GM08714 (cell line): ENCODE data around the gene C11orf98.
"Not testable (repeated sequence)": the region's sequence is repeated elsewhere in the genome, so short reads cannot be mapped to it uniquely, and the experiment has no call there.

Experiments used
- H3K4me3 ChIP-seq: fragments of 200-500 bp; sonication (Bioruptor generic); 2 replicates; pipeline ENCODE4 v1.5.1; 2014; ENCODE audit warnings: mild to moderate bottlenecking, low read length, inconsistent platforms
- ZNF274 ChIP-seq: IDR thresholded peaks from 2 replicates; pipeline ENCODE4 v1.6.1; 2012; ENCODE audit warnings: mild to moderate bottlenecking, low read depth, low read length

Gene C11orf98

GRCh38 chr11:62673196-62673525, 8.2 kb upstream of the C11orf98 start:
- TF ChIP-seq ZNF274 = no peak

GRCh38 chr11:62671608-62672389, 6.8 kb upstream of the C11orf98 start, which contains the start of the genes LBHD1 and UQCC3:
Gene LBHD1, minus strand, starts transcription at chr11:62672267. Its CDS starts 2,236 bp downstream, at chr11:62670031.
Gene UQCC3, plus strand, starts transcription at chr11:62671673. Its CDS starts 73 bp downstream, at chr11:62671746.
- no peak for TF ChIP-seq ZNF274
- peak within 1 kb of the TSS; percentile 80 for H3K4me3 ChIP-seq

More at GRCh38 chr11:62673196-62673525, 8.2 kb upstream of the C11orf98 start:
- H3K4me3 ChIP-seq = no peak overlapping the region; the same call in 1 of the 2 replicates

GRCh38 chr11:62671236-62671607, 6.2 kb upstream of the C11orf98 start:
- peak overlapping the region; percentile 80 for H3K4me3 ChIP-seq
- no peak for TF ChIP-seq ZNF274

- H3K4me3 ChIP-seq = no peak overlapping the region
- no peak for TF ChIP-seq ZNF274
Observed at GRCh38 chr11:62669420-62670161, 4.6 kb upstream of the C11orf98 start.

- TF ChIP-seq ZNF274 = no peak
- no peak overlapping the region for H3K4me3 ChIP-seq
Observed at GRCh38 chr11:62667460-62667859, 2.5 kb upstream of the C11orf98 start.

- TF ChIP-seq ZNF274 = no peak
- peak overlapping the region; percentile 83; the same call in 1 of the 2 replicates for H3K4me3 ChIP-seq
Observed at GRCh38 chr11:62666259-62666926, 1.4 kb upstream of the C11orf98 start.

- peak overlapping the region; percentile 83 for H3K4me3 ChIP-seq
- TF ChIP-seq ZNF274 = no peak
Observed at GRCh38 chr11:62665599-62666258, 719 bp upstream of the C11orf98 start.

- TF ChIP-seq ZNF274 = no peak
- peak overlapping the region; percentile 83 for H3K4me3 ChIP-seq
Observed at GRCh38 chr11:62664405-62665074, 470 bp downstream of the C11orf98 start.

- H3K4me3 ChIP-seq = no peak overlapping the region
- no peak for TF ChIP-seq ZNF274
Observed at GRCh38 chr11:62656796-62657429, 8.1 kb downstream of the C11orf98 start.

GRCh38 chr11:62654297-62654696, 10.7 kb downstream of the C11orf98 start:
- TF ChIP-seq ZNF274 = no peak
- H3K4me3 ChIP-seq = no peak overlapping the region

GRCh38 chr11:62652161-62653006, 12.6 kb downstream of the C11orf98 start:
- TF ChIP-seq ZNF274 = no peak

GRCh38 chr11:62650283-62650682, 14.7 kb downstream of the C11orf98 start:
- not testable (repeated sequence) for H3K4me3 ChIP-seq

More at GRCh38 chr11:62652161-62653006, 12.6 kb downstream of the C11orf98 start:
- H3K4me3 ChIP-seq = peak overlapping the region; percentile 96
